Measurements from ENCODE around the gene BEX2. TPM values are rescaled to one million over a fixed set of nuclear protein-coding genes. Genes with fewer than 3 reads are reported as not detected.

BEX2 gene
- total and polyA plus RNA-seq, 4 donors: 13.9 to 52.5 (median 22.6) TPM

- ATAC-seq (ENCODE audit: insufficient read depth, low FRiP score): no peak
- Histone ChIP-seq H3K4me3 (no peak overlapping the region), H3K27me3 (ENCODE audit: control insufficient read depth in 3 of 3, insufficient read depth in 3 of 3, low read length in 2 of 3) (peaks cover 3 to 41% (median 40%) of the 10 kb centered on the region in 3 donors), H3K27ac (ENCODE audit: low read depth in 1 of 2, low read length in 1 of 2) (no peak overlapping the region), H3K36me3 (ENCODE audit: control insufficient read depth in 4 of 4, insufficient read depth in 4 of 4, low read length in 4 of 4) (no peaks in the 10 kb centered on the region), H3K9me3 (ENCODE audit: control insufficient read depth in 4 of 4, insufficient read depth in 3 of 4, low read length in 3 of 4) (peaks cover 0 to 4% (median 0%) of the 10 kb centered on the region in 4 donors), H3K4me1 (ENCODE audit: control insufficient read depth in 5 of 5, insufficient read depth in 5 of 5, low read length in 5 of 5) (no peaks in the 10 kb centered on the region), H3K9ac (ENCODE audit: insufficient read depth in 1 of 2, low read length in 2 of 2) (no peak overlapping the region)
- no peak for DNase-seq
- TF ChIP-seq CTCF (IDR thresholded peaks at IDR 0.05; ENCODE audit: control extremely low read depth, extremely low read depth): no peak
- WGBS, 2 donors: 5 to 32% methylated on average over 20 to 23 of the region's 23 CpGs
These were observed 34.7 kb downstream of the BEX2 start for GRCh38 chrX:103275947-103276567.

GRCh38 chrX:103274284-103274683 lies 36.5 kb downstream of the BEX2 start:
- no peak overlapping the region for H3K4me3 ChIP-seq
- no peak for ATAC-seq (ENCODE audit: insufficient read depth, low FRiP score)
- 83 to 97% methylated on average over 4 of the region's 4 CpGs for WGBS, 2 donors

More at GRCh38 chrX:103274284-103274683, 36.5 kb downstream of the BEX2 start:
- Histone ChIP-seq H3K9me3 (ENCODE audit: control insufficient read depth in 4 of 4, insufficient read depth in 3 of 4, low read length in 3 of 4) (peaks cover 0 to 4% (median 0%) of the 10 kb centered on the region in 4 donors), H3K36me3 (ENCODE audit: control insufficient read depth in 4 of 4, insufficient read depth in 4 of 4, low read length in 4 of 4) (no peaks in the 10 kb centered on the region), H3K4me1 (ENCODE audit: control insufficient read depth in 5 of 5, insufficient read depth in 5 of 5, low read length in 5 of 5) (no peaks in the 10 kb centered on the region), H3K27ac (ENCODE audit: low read depth in 1 of 2, low read length in 1 of 2) (no peak overlapping the region), H3K9ac (ENCODE audit: insufficient read depth in 1 of 2, low read length in 2 of 2) (no peak overlapping the region), H3K27me3 (ENCODE audit: control insufficient read depth in 3 of 3, insufficient read depth in 3 of 3, low read length in 2 of 3) (peaks cover 3 to 48% (median 45%) of the 10 kb centered on the region in 3 donors)
- TF ChIP-seq CTCF (IDR thresholded peaks at IDR 0.05; ENCODE audit: control extremely low read depth, extremely low read depth): no peak
- no peak for DNase-seq

Small RNA genes within 50 kb of the gene (small RNA-seq; reads per million reads assigned to genes)
- not detected for gene Z92846.1 (ENCODE audit: low replicate concordance)

Other genes with a start within 250 kb of the BEX2 start
- gene BEX1, start 246.8 kb downstream of the BEX2 start, total RNA-seq: 1 to 10 TPM in 1 of 2 donors, under 1 TPM in 1; 0.89 to 2.1 TPM
- gene BEX1, start 246.8 kb downstream of the BEX2 start, polyA plus RNA-seq: 1 to 10 TPM; 1.3 to 1.9 TPM
- 1 to 10 TPM; 1.7 to 3.5 TPM for gene NXF3, start 217.8 kb downstream of the BEX2 start, total RNA-seq
- 1 to 10 TPM; 1.6 to 3.9 TPM for gene NXF3, start 217.8 kb downstream of the BEX2 start, polyA plus RNA-seq
- 10 to 100 TPM; 30.0 to 49.4 TPM for gene BEX4, start 95.9 kb downstream of the BEX2 start, total RNA-seq
- gene BEX4, start 95.9 kb downstream of the BEX2 start, polyA plus RNA-seq: 10 to 100 TPM; 34.7 to 66.6 TPM
- 10 to 100 TPM; 46.4 to 86.9 TPM for gene TCEAL8, start 55.8 kb downstream of the BEX2 start, total RNA-seq
- gene TCEAL8, start 55.8 kb downstream of the BEX2 start, polyA plus RNA-seq: 10 to 100 TPM; 40.7 to 55.0 TPM
- under 1 TPM in 1 of 2 donors, not detected in 1; 0.28 TPM for gene TCEAL5, start 34.2 kb downstream of the BEX2 start, total RNA-seq
- gene TCEAL5, start 34.2 kb downstream of the BEX2 start, polyA plus RNA-seq: under 1 TPM; 0.03 to 0.12 TPM
- 10 to 100 TPM in 1 of 2 donors, 1 to 10 TPM in 1; 1.8 to 12.1 TPM for gene TCEAL7, start 19.2 kb upstream of the BEX2 start, total RNA-seq
- 1 to 10 TPM; 1.3 to 2.2 TPM for gene TCEAL7, start 19.2 kb upstream of the BEX2 start, polyA plus RNA-seq
- 10 to 100 TPM; 33.9 to 62.1 TPM for gene TCEAL9, start 45.5 kb upstream of the BEX2 start, total RNA-seq
- 100 to 1,000 TPM in 1 of 2 donors, 10 to 100 TPM in 1; 81.1 to 110 TPM for gene TCEAL9, start 45.5 kb upstream of the BEX2 start, polyA plus RNA-seq
- gene BEX3, start 65.5 kb upstream of the BEX2 start, total RNA-seq: 100 to 1,000 TPM in 1 of 2 donors, 10 to 100 TPM in 1; 97.6 to 145 TPM
- gene BEX3, start 65.5 kb upstream of the BEX2 start, polyA plus RNA-seq: 10 to 100 TPM; 79.7 to 95.2 TPM
- 1 to 10 TPM in 1 of 2 donors, under 1 TPM in 1; 0.37 to 1.1 TPM for gene RAB40A, start 208.5 kb upstream of the BEX2 start, total RNA-seq
- under 1 TPM; 0.06 to 0.12 TPM for gene RAB40A, start 208.5 kb upstream of the BEX2 start, polyA plus RNA-seq